Keratinocyte (primary cell): ENCODE results near the gene LAMA1.

ENCODE experiments used
- EZH2 ChIP-seq: IDR thresholded peaks from one replicate; pipeline ENCODE4 v1.6.1; 2012; ENCODE audit warnings: inconsistent platforms, mild to moderate bottlenecking, low read length, moderate library complexity
- TF ChIP-seq, protein P1 (sequence below), 3 experiments: IDR thresholded peaks in 1 of 3; conservative IDR thresholded peaks in 1 of 3; optimal IDR thresholded peaks in 1 of 3; 2 replicates in 2 of 3; 3 replicates in 1 of 3; pipeline versions ENCODE3 to v1.5.1; 2011; ENCODE audit warnings: low read length in 3 of 3, mild to moderate bottlenecking in 3 of 3, moderate library complexity in 2 of 3, control low read depth in 1 of 3, inconsistent platforms in 1 of 3; ENCODE audit not compliant: insufficient read depth in 2 of 3; ENCODE audit errors: extremely low read depth in 1 of 3

DNA sequence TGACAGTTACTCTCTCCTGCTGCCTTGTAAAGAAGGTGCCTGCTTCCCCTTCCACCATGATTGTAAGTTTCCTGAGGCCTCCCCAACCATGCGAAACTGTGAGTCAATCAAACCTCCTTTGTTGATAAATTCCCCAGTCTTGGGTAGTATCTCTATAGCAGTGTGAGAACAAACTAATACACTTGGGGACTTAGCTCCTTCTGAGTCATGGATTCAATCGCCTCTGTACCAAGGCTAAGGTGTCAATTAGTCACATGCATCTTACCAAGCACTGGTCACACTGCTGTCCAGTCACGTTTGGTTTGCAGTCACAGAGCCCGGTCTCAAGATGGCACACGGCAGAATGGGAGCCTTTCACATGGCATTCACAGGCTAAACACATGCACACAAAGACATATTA lies 100.6 kb downstream of the LAMA1 start:
- TF ChIP-seq, protein P1, sequence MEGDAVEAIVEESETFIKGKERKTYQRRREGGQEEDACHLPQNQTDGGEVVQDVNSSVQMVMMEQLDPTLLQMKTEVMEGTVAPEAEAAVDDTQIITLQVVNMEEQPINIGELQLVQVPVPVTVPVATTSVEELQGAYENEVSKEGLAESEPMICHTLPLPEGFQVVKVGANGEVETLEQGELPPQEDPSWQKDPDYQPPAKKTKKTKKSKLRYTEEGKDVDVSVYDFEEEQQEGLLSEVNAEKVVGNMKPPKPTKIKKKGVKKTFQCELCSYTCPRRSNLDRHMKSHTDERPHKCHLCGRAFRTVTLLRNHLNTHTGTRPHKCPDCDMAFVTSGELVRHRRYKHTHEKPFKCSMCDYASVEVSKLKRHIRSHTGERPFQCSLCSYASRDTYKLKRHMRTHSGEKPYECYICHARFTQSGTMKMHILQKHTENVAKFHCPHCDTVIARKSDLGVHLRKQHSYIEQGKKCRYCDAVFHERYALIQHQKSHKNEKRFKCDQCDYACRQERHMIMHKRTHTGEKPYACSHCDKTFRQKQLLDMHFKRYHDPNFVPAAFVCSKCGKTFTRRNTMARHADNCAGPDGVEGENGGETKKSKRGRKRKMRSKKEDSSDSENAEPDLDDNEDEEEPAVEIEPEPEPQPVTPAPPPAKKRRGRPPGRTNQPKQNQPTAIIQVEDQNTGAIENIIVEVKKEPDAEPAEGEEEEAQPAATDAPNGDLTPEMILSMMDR (optimal IDR thresholded peaks at IDR 0.05 in 1 of 3, IDR thresholded peaks at IDR 0.05 in 1 of 3, conservative IDR thresholded peaks at IDR 0.05 in 1 of 3; ENCODE audit: extremely low read depth in 1 of 3, insufficient read depth in 2 of 3, low read length in 3 of 3) = no peak
- no peak for TF ChIP-seq EZH2
